Measurements from ENCODE around the gene SLC12A2.

The SLC12A2 gene

DNA sequence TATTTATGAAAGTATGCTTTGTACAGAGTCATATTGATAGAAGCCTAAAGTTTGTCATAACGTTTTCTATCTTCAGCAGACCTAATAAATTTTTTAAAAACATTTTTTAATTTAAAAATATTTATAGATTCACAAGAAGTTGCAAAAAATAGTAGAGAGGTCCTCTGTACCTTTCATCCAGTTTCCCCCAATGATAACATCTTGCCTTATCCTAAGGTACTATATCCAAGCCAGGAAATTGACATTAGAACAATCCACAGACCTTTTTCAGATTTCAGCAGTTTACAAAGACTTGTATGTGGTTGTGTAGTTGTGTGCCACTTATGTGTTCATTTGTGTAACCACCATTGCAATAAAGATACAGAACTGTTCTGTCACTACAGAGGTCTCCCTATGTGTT lies 88.5 kb downstream of the SLC12A2 start:
- DNase-seq: no peak

GRCh38 chr5:128174951-128175350 lies 91.4 kb downstream of the SLC12A2 start:
- DNase-seq: no peak

GRCh38 chr5:128192368-128192767 lies 108.8 kb downstream of the SLC12A2 start:
- DNase-seq: no peak

- DNase-seq: peak; percentile 21 to 36
These were observed 110.3 kb downstream of the SLC12A2 start for GRCh38 chr5:128193665-128194390.

DNA sequence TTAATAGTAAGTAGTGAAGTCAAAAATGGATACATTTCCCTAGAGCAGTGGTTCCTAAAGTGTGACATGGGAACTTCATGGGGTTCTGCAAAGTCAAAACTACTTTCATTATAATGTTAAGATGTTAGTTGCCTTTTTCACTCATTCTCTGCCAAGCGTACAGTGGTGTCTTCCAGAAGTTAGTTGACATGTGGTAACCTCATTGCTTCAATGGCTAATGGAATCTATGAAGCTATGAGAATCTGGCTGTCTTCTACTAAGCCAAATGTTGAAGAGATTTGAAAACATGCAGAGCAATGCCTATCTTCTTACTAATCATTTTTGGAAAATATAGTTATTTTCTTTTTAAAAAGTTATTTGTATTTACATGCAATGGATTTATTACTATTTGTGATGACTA lies 111.8 kb downstream of the SLC12A2 start:
- no peak for DNase-seq

GRCh38 chr5:128196080-128196479 lies 112.5 kb downstream of the SLC12A2 start:
- DNase-seq: no peak

DNA sequence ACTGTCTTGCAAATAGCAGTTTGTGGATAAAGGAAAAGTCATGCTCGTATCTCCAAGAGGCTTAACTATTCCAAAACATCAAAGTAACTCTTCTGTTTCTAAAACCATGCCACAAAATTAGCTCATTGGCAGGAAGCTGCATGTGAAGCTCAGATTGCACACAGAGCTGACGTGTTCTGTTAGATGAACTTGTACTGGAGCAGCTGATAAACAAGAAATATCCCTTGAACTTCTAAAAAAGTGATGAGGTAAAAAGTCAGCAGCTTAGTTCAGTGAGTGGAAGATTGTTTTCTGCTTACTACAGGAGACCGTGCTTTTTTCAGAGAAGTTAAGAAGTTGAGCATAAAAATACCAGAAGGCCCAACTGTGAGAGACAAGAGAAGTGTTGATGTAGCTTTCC lies 113.2 kb downstream of the SLC12A2 start:
- no peak for DNase-seq

DNA sequence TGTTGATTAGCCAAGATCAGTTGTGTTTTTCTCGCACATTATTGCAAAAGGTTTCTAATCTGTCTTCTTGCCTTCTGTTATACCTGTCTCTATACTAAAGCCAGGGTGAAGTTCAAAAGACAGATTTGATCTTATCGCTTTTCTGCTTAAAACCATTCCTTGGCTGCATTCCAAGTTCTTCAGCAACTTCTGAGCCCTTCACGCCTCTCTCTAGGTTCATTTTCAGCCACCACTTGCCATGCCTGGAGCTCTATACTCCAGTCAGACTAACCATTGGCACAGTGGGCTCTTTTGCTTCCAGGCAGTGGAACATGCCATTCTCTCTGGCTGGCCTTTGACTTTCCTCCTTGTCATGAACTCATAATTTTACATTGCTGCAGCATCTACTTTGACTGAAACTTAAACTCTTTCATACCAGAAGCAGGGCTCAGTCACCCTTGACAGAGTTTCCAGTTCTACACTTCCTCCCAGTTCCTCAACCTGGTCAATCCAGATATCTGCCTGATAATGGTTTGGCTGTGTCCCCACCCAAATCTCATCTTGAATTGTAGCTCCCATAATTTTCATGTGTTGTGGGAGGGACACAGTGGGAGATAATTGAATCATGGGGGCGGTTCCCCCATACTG lies 114.4 kb downstream of the SLC12A2 start:
- DNase-seq: no peak

DNA sequence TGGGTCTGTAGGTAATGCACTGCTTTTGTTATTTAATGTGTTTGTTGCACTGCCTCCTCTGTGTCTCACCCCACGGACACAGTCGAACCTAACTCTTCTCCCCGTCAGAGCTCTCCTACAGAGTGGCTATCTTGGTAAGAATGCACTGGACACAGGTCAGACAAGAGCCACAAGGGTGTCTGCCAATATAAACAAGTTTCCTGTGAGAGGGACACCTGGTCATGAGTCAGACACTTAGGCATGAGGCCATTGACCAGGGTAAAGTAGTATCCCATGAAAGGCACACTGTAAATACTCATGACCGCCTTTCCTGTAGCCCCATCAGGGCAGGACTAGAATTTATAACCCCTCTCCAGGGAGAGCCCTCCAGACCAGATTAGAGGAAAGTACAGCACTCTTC lies 115.5 kb downstream of the SLC12A2 start:
- DNase-seq: no peak

DNA sequence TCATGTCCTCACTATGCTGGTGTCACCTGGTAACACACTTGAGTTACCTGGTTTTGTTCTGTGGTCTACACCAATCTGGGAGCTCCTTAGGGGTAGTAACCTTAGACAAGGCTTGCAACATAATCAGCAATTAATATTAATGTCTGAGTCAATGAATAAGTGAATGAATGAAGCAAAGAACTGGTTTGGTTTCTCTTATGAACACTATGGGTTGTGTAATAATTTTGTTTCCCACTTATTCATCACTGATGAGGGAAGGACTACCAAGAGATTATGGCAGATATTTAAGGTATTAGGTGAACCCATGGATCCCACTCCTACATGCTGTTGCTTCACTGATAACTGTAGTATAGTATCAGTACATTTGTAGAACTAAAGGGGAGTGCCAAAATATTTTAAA lies 116.0 kb downstream of the SLC12A2 start:
- DNase-seq: no peak

DNA sequence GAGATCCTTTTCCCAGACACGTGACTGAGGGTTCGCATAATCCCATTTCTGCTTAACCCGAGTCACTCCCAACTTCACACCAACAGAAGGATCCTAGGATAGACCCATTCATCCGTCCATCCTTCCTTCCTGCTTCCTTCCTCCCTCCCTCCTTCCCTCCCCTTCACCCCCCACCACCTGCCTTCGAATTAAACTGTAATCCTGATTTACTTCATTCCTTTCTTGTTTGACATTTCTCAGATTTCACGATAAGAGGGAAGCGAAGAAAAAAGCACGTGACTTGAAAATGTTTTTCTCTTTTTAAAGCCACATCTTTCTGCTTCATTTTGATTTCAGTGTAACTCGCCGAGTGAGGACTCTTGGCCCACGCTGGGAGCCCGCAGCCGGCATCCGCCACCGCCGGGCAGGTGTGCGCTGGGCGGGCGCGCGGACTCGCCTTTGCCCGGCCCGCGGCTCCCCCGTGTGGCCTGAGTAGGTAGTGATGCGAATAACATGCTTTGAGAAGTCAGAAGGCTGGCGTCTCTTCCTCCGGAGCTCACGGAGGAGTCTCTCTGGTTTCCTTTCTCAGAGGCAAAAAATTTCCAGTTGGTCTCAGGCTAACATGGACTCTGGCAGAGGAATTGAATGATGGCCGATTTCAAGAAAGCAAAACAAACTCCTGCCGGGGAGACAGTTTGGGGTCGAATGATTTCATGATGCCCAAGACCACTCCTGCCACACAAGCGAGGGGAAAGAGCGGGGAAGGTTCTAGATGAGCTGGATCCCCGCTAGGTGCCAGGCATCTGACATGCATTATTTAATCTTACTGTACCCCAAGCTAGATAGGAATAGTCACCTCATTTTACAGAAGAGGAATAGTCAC lies 117.7 kb downstream of the SLC12A2 start:
- peak; percentile 27 to 43 for DNase-seq

DNA sequence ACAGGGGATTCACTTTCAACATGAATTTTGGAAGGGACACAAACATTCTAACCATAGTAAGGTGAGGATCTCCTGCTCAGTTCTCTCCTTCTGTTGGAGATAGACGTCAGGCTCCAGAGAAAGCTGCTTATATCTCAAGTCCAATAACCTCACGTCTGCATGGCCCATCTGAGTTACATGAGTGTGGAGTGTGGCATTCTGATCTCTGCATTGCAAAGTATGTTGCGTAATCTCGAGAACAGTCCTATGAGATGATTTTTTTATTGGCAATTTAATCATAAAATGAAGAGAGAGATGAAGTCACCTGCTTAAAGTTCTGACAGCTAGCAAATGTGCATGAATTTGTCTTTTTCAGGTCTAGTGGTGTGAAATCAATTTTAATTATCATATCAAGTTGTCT lies 118.8 kb downstream of the SLC12A2 start:
- DNase-seq: no peak

- DNase-seq: no peak
These were observed 124.9 kb downstream of the SLC12A2 start for GRCh38 chr5:128208436-128208835.

GRCh38 chr5:128212191-128212806 lies 128.7 kb downstream of the SLC12A2 start:
- no peak for DNase-seq

- peak; percentile 25 to 47 for DNase-seq
These were observed 129.8 kb downstream of the SLC12A2 start for GRCh38 chr5:128213340-128213739.

GRCh38 chr5:128213833-128214232 lies 130.3 kb downstream of the SLC12A2 start:
- DNase-seq: no peak

GRCh38 chr5:128216285-128216684 lies 132.7 kb downstream of the SLC12A2 start:
- no peak for DNase-seq

DNA sequence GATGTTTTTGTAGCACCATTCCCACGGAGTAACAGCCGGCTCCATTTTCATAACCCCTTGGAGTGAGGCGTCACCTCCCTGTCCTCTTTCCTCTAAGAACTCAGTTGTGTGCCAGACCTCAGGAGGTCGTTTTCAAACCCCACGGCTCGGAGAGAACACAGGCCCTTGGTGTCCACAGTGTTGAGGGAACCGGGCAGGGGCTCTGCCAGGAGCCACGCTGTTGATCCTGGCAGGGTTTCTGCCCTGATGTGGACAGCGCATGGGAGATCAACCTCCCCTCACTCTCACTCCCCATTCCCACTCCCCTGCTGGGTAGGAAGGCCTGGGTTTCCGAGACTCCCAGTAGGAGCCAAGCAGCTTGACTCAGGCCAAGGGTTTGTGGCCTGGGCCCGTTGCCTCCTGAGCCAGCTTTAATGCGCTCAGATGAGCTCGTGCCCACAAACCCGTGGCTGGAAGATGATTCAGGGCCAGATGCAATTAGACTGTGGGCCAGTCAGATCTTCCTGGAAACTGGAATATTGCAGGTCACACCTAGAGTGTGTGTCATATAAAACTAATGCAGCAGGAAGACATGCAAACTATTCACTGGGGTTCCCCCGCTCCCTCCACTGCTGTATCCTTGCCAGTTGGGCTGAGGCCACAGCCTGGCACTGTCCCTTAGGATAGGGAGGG lies 133.4 kb downstream of the SLC12A2 start:
- no peak for DNase-seq

DNA sequence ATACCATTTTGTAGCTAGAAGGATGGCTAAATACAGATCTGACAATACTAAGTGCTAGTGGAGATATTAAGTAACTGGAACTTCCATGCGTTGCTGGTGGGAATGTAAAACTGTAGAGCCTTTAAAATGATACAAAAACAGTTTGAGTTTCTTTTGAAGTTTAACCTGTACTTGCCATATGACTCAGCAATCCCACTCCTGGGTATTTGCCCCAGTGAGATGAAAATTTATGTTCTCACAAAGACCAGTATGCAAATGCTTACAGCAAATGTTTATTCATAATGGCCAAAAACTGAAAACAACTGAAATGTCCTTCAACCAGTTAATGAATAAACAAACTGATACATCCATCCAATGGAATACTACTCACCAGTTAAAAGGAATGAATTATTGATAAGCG lies 137.3 kb downstream of the SLC12A2 start:
- DNase-seq: no peak

GRCh38 chr5:128224336-128224735 lies 140.8 kb downstream of the SLC12A2 start:
- no peak for DNase-seq

- no peak for DNase-seq
These were observed 141.9 kb downstream of the SLC12A2 start for GRCh38 chr5:128225245-128226030.

DNA sequence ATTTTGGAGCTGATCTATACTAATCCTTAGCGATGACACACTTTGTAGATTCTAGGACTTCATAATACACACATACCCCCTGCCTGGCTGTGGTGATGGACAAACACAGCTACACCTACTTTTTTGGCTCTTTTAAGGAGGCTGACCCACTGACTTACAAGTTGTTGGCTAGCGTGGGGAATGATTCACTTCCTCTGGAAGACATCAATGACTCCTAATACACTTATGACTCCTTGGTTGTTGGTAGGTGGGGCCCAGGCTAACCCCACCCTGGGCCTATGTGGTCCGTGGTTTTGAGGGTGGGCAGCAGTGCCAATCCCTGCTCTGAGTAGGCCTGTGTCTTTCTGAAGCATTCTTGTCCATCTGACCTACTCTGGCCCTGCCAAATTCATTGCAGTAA lies 144.4 kb downstream of the SLC12A2 start:
- no peak for DNase-seq
